H1 (cell line): Measurements from ENCODE around the gene PAF1. TPM values are rescaled to one million over a fixed set of nuclear protein-coding genes. Genes with fewer than 3 reads are reported as not detected.

ENCODE experiments used
- CTCF ChIA-PET: fragments of 300-600 bp; sonication (Branson Sonifier 250); formaldehyde crosslinking; loops from one replicate; lab custom pipeline; 2021; ENCODE audit not compliant: partially characterized antibody; lab: Charles Lee
- POLR2A ChIA-PET: fragments of 300-600 bp; sonication (Branson Sonifier 250); formaldehyde crosslinking; loops from one replicate; lab custom pipeline; 2021; ENCODE audit warnings: inconsistent platforms; ENCODE audit not compliant: partially characterized antibody; lab: Charles Lee
- DNase-seq, 2 experiments: peaks; one replicate each; pipeline versions ENCODE4 v3.0.0 to v3.0.0-alpha.2; 2010 to 2022; ENCODE audit warnings: low spot score in 2 of 2, low read depth in 1 of 2, mixed read lengths in 1 of 2
- FAIRE-seq: peaks from 2 replicates; lab custom pipeline; 2011; peaks lifted over from hg19 to GRCh38; lab: Jason Lieb, UNC
- H2AFZ ChIP-seq: 2 replicates; pipeline ENCODE4 v1.8.1; 2012; ENCODE audit warnings: low read length, inconsistent platforms
- H2AK5ac ChIP-seq: 2 replicates; pipeline ENCODE4 v1.6.1; 2013; ENCODE audit warnings: low read depth, low read length
- H2BK120ac ChIP-seq: replicated peaks from 2 replicates; pipeline ENCODE3; 2013; ENCODE audit warnings: low read depth, low read length, inconsistent platforms
- H2BK12ac ChIP-seq: 2 replicates; pipeline ENCODE4 v1.6.1; 2013; ENCODE audit warnings: low read depth, low read length
- H2BK15ac ChIP-seq: 2 replicates; pipeline ENCODE4 v1.6.1; 2013; ENCODE audit warnings: low read length
- H2BK20ac ChIP-seq: 2 replicates; pipeline ENCODE4 v1.6.1; 2013; ENCODE audit warnings: low read length
- H2BK5ac ChIP-seq: 2 replicates; pipeline ENCODE4 v1.6.1; 2013; ENCODE audit warnings: low read depth, low read length
- H3K14ac ChIP-seq: 2 replicates; pipeline ENCODE4 v1.6.1; 2013; ENCODE audit warnings: inconsistent platforms; ENCODE audit not compliant: insufficient read length
- H3K18ac ChIP-seq: 2 replicates; pipeline ENCODE4 v1.6.1; 2013; ENCODE audit warnings: low read length; ENCODE audit errors: extremely low read depth
- H3K23ac ChIP-seq: 2 replicates; pipeline ENCODE4 v1.6.1; 2013; ENCODE audit warnings: inconsistent platforms; ENCODE audit not compliant: insufficient read length
- H3K23me2 ChIP-seq: 2 replicates; pipeline ENCODE4 v1.6.1; 2013; ENCODE audit warnings: low read depth, low read length
- H3K27ac ChIP-seq: 2 replicates; pipeline ENCODE4 v1.6.1; 2011; ENCODE audit warnings: low read depth, low read length, inconsistent platforms
- H3K27me3 ChIP-seq, 4 experiments: replicated peaks in 1 of 4; 1 replicate in 1 of 4; 2 replicates in 3 of 4; pipeline versions ENCODE4 v1.6.1 to v1.8.1; 2011 to 2013; ENCODE audit warnings: low read length in 3 of 4, mild to moderate bottlenecking in 3 of 4, inconsistent platforms in 2 of 4, mixed read lengths in 2 of 4, moderate library complexity in 1 of 4; ENCODE audit not compliant: control insufficient read depth in 3 of 4, insufficient read depth in 3 of 4; ENCODE audit errors: extremely low read depth in 1 of 4
- H3K36me3 ChIP-seq, 4 experiments: 2 replicates each; pipeline versions ENCODE4 v1.6.1 to v1.8.1; 2011 to 2013; ENCODE audit warnings: mild to moderate bottlenecking in 4 of 4, low read length in 3 of 4, moderate library complexity in 2 of 4, control low read depth in 1 of 4, inconsistent platforms in 1 of 4; ENCODE audit not compliant: insufficient read depth in 4 of 4, control insufficient read depth in 2 of 4
- H3K4ac ChIP-seq: replicated peaks from 2 replicates; pipeline ENCODE3; 2013; ENCODE audit warnings: low read length, low read depth, mixed read lengths, inconsistent platforms; ENCODE audit not compliant: insufficient read length
- H3K4me1 ChIP-seq, 4 experiments: replicated peaks in 1 of 4; 1 replicate in 1 of 4; 2 replicates in 3 of 4; pipeline versions ENCODE4 v1.6.1 to v1.8.1; 2011 to 2013; ENCODE audit warnings: low read length in 3 of 4, inconsistent platforms in 2 of 4, mixed read lengths in 1 of 4; ENCODE audit not compliant: insufficient read depth in 4 of 4, control insufficient read depth in 3 of 4
- H3K4me2 ChIP-seq, 2 experiments: 2 replicates each; pipeline versions ENCODE4 v1.6.1 to v1.8.1; 2011 to 2013; ENCODE audit warnings: low read depth in 2 of 2, low read length in 2 of 2, control low read depth in 1 of 2, inconsistent platforms in 1 of 2, mild to moderate bottlenecking in 1 of 2; ENCODE audit not compliant: insufficient read depth in 1 of 2
- H3K4me3 ChIP-seq, 4 experiments: fragments of 200-600, 300-600 bp in 1 of 4; sonication (generic), shearing (Covaris generic), sonication (Bioruptor Twin) in 1 of 4; 2 replicates each; pipeline versions ENCODE4 v1.5.1 to v1.8.1; 2011 to 2016; ENCODE audit warnings: low read length in 4 of 4, low read depth in 3 of 4, control low read depth in 2 of 4, inconsistent platforms in 2 of 4, mild to moderate bottlenecking in 2 of 4, mixed read lengths in 1 of 4, moderate library complexity in 1 of 4; ENCODE audit not compliant: insufficient read depth in 2 of 4; ENCODE audit errors: extremely low read depth in 1 of 4
- H3K56ac ChIP-seq: replicated peaks from 2 replicates; pipeline ENCODE3; 2013; ENCODE audit warnings: low read depth, mild to moderate bottlenecking, mixed read lengths, low read length, inconsistent platforms; ENCODE audit not compliant: insufficient read length
- H3K79me1 ChIP-seq: 2 replicates; pipeline ENCODE4 v1.6.1; 2013; ENCODE audit warnings: low read depth, low read length, control low read depth
- H3K79me2 ChIP-seq, 2 experiments: 2 replicates each; pipeline versions ENCODE4 v1.6.1 to v1.8.1; 2012 to 2013; ENCODE audit warnings: low read length in 2 of 2, mild to moderate bottlenecking in 2 of 2, inconsistent platforms in 1 of 2; ENCODE audit not compliant: insufficient read depth in 2 of 2, control insufficient read depth in 1 of 2
- H3K9ac ChIP-seq, 4 experiments: replicated peaks in 1 of 4; 1 replicate in 1 of 4; 2 replicates in 3 of 4; pipeline versions ENCODE4 v1.6.1 to v1.8.1; 2011 to 2013; ENCODE audit warnings: low read depth in 3 of 4, low read length in 3 of 4, control low read depth in 2 of 4, mild to moderate bottlenecking in 2 of 4, moderate library complexity in 2 of 4, inconsistent platforms in 1 of 4; ENCODE audit errors: extremely low read depth in 1 of 4
- H3K9me3 ChIP-seq, 2 experiments: 2 replicates each; pipeline versions ENCODE4 v1.6.1 to v1.8.1; 2012 to 2013; ENCODE audit warnings: mild to moderate bottlenecking in 2 of 2, moderate library complexity in 2 of 2, control low read depth in 1 of 2, inconsistent platforms in 1 of 2, low read depth in 1 of 2, low read length in 1 of 2, mixed read lengths in 1 of 2; ENCODE audit not compliant: insufficient read depth in 2 of 2
- H4K20me1 ChIP-seq, 2 experiments: replicated peaks in 1 of 2; 2 replicates each; pipeline versions ENCODE3 to v1.8.1; 2011 to 2013; ENCODE audit warnings: inconsistent platforms in 2 of 2, low read length in 2 of 2, mild to moderate bottlenecking in 1 of 2; ENCODE audit not compliant: insufficient read depth in 2 of 2, control insufficient read depth in 1 of 2
- H4K5ac ChIP-seq: 2 replicates; pipeline ENCODE4 v1.6.1; 2013; ENCODE audit warnings: low read length, low read depth, mixed read lengths, inconsistent platforms; ENCODE audit not compliant: insufficient read length
- H4K8ac ChIP-seq: 2 replicates; pipeline ENCODE4 v1.8.0; 2013; ENCODE audit warnings: mild to moderate bottlenecking, moderate library complexity, low read length, inconsistent platforms; ENCODE audit not compliant: insufficient read depth; ENCODE audit errors: extremely low read depth
- H4K91ac ChIP-seq: replicated peaks from 2 replicates; pipeline ENCODE3; 2013; ENCODE audit warnings: low read length, mixed read lengths, inconsistent platforms; ENCODE audit not compliant: insufficient read length
- CBX8 ChIP-seq: fragments of 300-800, 300-1000 bp; sonication (generic); IDR thresholded peaks from 2 replicates; pipeline ENCODE4 v1.7.1; 2016; ENCODE audit warnings: low read depth, low read length, borderline replicate concordance
- NRF1 ChIP-seq: IDR thresholded peaks from 2 replicates; pipeline ENCODE4 v1.6.1; 2011; ENCODE audit warnings: mild to moderate bottlenecking, low read depth, low read length, improper control_type of control experiment
- POLR2A ChIP-seq, 2 experiments: IDR thresholded peaks; 1 replicate in 1 of 2; 2 replicates in 1 of 2; pipeline ENCODE4 v1.6.1; 2011; ENCODE audit warnings: low read depth in 2 of 2, low read length in 2 of 2, mild to moderate bottlenecking in 2 of 2; ENCODE audit errors: control extremely low read depth in 1 of 2
- TBP ChIP-seq: IDR thresholded peaks from 2 replicates; pipeline ENCODE4 v1.6.1; 2011; ENCODE audit warnings: low read depth, low read length, improper control_type of control experiment
- WGBS, 2 experiments: shearing (Covaris generic) in 1 of 2; methylation state at CpG; one replicate each; pipeline versions ENCODE4 v1.1.6 to v1.1.7; 2013 to 2015; ENCODE audit warnings: low lambda C conversion rate in 2 of 2, mixed read lengths in 2 of 2, inconsistent platforms in 1 of 2, low coverage in 1 of 2, missing lambda C conversion rate in 1 of 2; ENCODE audit not compliant: insufficient replicate concordance in 2 of 2, insufficient coverage in 1 of 2, insufficient read length in 1 of 2; ENCODE audit errors: extremely low coverage in 1 of 2, missing lambda C conversion rate in 1 of 2; 5-methylcytosine and 5-hydroxymethylcytosine counted together
- polyA plus RNA-seq, 7 experiments: library from polyadenylated mRNA; depleted of rRNA in 3 of 7; stranded (reverse) in 5 of 7; unstranded in 2 of 7; fragments of >200 nt in 5 of 7; fragments of 200-250 nt in 2 of 7; gene quantifications; 1 replicate in 5 of 7; 2 replicates in 1 of 7; 4 replicates in 1 of 7; pipeline versions ENCODE4 v1.2.1 to v1.2.3, GENCODE V29; 2011 to 2013; ENCODE audit warnings: missing spikeins in 2 of 7, mixed read lengths in 2 of 7
- total RNA-seq: library from RNA; stranded (reverse); fragmentation: NEBNext Ultra II Directional; extraction: Animal tissue kit (Norgen Biotek cat#: 25700); gene quantifications from 2 replicates; pipeline ENCODE4 v1.2.1, GENCODE V29; 2021

PAF1 gene
- total and polyA plus RNA-seq, 2 of the 8 experiments (the other 6 are each of a cell fraction or from before 2014, with no cell fraction given) = 31.4 to 58.6 TPM

GRCh38 chr19:39400061-39400460 lies 9.2 kb upstream of the PAF1 start:
- Histone ChIP-seq H3K36me3 (peaks cover 0 to 3% (median 1%) of the 10 kb centered on the region in 4 experiments; a peak in 2 of 8 replicates), H4K5ac (no peak overlapping the region), H3K79me1 (no peaks in the 10 kb centered on the region), H3K9me3 (no peaks in the 10 kb centered on the region), H3K27me3 (no peaks in the 10 kb centered on the region), H3K4me2 (no peak overlapping the region), H3K56ac (no peak overlapping the region), H2BK12ac (no peak overlapping the region), H4K20me1 (peaks cover 2 to 7% of the 10 kb centered on the region in 2 experiments), H2BK15ac (no peak overlapping the region), H3K27ac (no peak overlapping the region), H2BK120ac (no peak overlapping the region), H2AFZ (no peak overlapping the region), H3K4me3 (no peak overlapping the region), H2BK5ac (no peak overlapping the region), H3K9ac (no peak overlapping the region), H3K4ac (no peak overlapping the region), H3K23me2 (peaks cover 12% of the 10 kb centered on the region; the same call in 1 of the 2 replicates), H3K4me1 (peaks cover 6 to 24% (median 15%) of the 10 kb centered on the region in 4 experiments), H3K23ac (no peak overlapping the region), H3K18ac (no peak overlapping the region), H3K14ac (no peak overlapping the region), H4K91ac (no peak overlapping the region), H4K8ac (no peak overlapping the region), H2AK5ac (no peak overlapping the region), H2BK20ac (no peak overlapping the region), H3K79me2 (no peaks in the 10 kb centered on the region)
- DNase-seq = no peak
- POLR2A ChIA-PET = interaction anchor here (1.1 to 14.3 kb wide), 8 partner anchors 6 to 58 kb away, joined by 3 to 234 read pairs (median 14); partner anchors contain the start of genes MED29, PAF1, PLEKHG2 and RPS16
- CTCF ChIA-PET = interaction anchor here (1.0 to 9.5 kb wide), 5 partner anchors 8 to 19 kb away, joined by 3 to 128 read pairs (median 4); partner anchors contain the start of genes MED29, PAF1 and PLEKHG2
- WGBS, 2 experiments = 87% methylated on average over 4 of the region's 4 CpGs; no CpG with 5 or more reads in 1 of the 2 experiments
- no peak for FAIRE-seq
- no peak for TF ChIP-seq NRF1
- TF ChIP-seq TBP = no peak
- no peak for TF ChIP-seq POLR2A (IDR thresholded peaks at IDR 0.05; ENCODE audit: control extremely low read depth in 1 of 2, low read depth in 2 of 2, low read length in 2 of 2)
- no peak for TF ChIP-seq CBX8
